Parathyroid adenoma (tissue), 2 donors: ENCODE measurements around the gene POMC.

ENCODE experiments used
- H2AFZ ChIP-seq: fragments of 300-600 bp; sonication (generic); one replicate; pipeline ENCODE4 v1.7.0; 2017; ENCODE audit warnings: antibody characterized with exemption, mild to moderate bottlenecking
- H3K27ac ChIP-seq: fragments of 300-600 bp; sonication (generic); one replicate; pipeline ENCODE4 v1.7.0; 2017
- H3K27me3 ChIP-seq: fragments of 300-600 bp; sonication (generic); one replicate; pipeline ENCODE4 v1.7.0; 2017; ENCODE audit warnings: low read length; ENCODE audit not compliant: control insufficient read depth, insufficient read depth
- H3K36me3 ChIP-seq: fragments of 300-600 bp; sonication (generic); one replicate; pipeline ENCODE4 v1.7.0; 2017; ENCODE audit warnings: low read length; ENCODE audit not compliant: control insufficient read depth, insufficient read depth
- H3K4me1 ChIP-seq: fragments of 300-600 bp; sonication (generic); one replicate; pipeline ENCODE4 v1.7.0; 2017; ENCODE audit warnings: control low read depth
- H3K4me2 ChIP-seq: fragments of 300-600 bp; sonication (generic); one replicate; pipeline ENCODE4 v1.7.0; 2017; ENCODE audit warnings: low read length
- H3K4me3 ChIP-seq: fragments of 300-600 bp; sonication (generic); one replicate; pipeline ENCODE4 v1.7.0; 2017; ENCODE audit warnings: low read depth, low read length
- H3K79me2 ChIP-seq: fragments of 300-600 bp; sonication (generic); one replicate; pipeline ENCODE4 v1.7.0; 2017; ENCODE audit warnings: control low read depth
- H3K9ac ChIP-seq: fragments of 300-600 bp; sonication (generic); one replicate; pipeline ENCODE4 v1.7.0; 2017; ENCODE audit warnings: mild to moderate bottlenecking
- H3K9me3 ChIP-seq: fragments of 300-600 bp; sonication (generic); one replicate; pipeline ENCODE4 v1.7.0; 2017; ENCODE audit warnings: low read length; ENCODE audit not compliant: control insufficient read depth
- TF ChIP-seq, protein P1 (sequence below): fragments of 300-600 bp; sonication (generic); IDR thresholded peaks from one replicate; pipeline ENCODE4 v1.7.0; 2017; ENCODE audit warnings: antibody characterized with exemption, mild to moderate bottlenecking
- donor health status: primary hyperparathyroidism.

Gene POMC

GRCh38 chr2:25125976-25126375 lies 42.4 kb downstream of the POMC start:
- peaks cover 3% of the 10 kb centered on the region for H3K4me1 ChIP-seq
- no peak overlapping the region for H2AFZ ChIP-seq
- no peak overlapping the region for H3K4me3 ChIP-seq
- H3K79me2 ChIP-seq, result no peaks in the 10 kb centered on the region
- no peak overlapping the region for H3K27ac ChIP-seq
- no peaks in the 10 kb centered on the region for H3K27me3 ChIP-seq
- no peak overlapping the region for H3K9ac ChIP-seq
- H3K9me3 ChIP-seq, result no peaks in the 10 kb centered on the region
- H3K4me2 ChIP-seq, result no peak overlapping the region
- no peaks in the 10 kb centered on the region for H3K36me3 ChIP-seq
- TF ChIP-seq, protein P1, sequence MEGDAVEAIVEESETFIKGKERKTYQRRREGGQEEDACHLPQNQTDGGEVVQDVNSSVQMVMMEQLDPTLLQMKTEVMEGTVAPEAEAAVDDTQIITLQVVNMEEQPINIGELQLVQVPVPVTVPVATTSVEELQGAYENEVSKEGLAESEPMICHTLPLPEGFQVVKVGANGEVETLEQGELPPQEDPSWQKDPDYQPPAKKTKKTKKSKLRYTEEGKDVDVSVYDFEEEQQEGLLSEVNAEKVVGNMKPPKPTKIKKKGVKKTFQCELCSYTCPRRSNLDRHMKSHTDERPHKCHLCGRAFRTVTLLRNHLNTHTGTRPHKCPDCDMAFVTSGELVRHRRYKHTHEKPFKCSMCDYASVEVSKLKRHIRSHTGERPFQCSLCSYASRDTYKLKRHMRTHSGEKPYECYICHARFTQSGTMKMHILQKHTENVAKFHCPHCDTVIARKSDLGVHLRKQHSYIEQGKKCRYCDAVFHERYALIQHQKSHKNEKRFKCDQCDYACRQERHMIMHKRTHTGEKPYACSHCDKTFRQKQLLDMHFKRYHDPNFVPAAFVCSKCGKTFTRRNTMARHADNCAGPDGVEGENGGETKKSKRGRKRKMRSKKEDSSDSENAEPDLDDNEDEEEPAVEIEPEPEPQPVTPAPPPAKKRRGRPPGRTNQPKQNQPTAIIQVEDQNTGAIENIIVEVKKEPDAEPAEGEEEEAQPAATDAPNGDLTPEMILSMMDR, result no peak

DNA sequence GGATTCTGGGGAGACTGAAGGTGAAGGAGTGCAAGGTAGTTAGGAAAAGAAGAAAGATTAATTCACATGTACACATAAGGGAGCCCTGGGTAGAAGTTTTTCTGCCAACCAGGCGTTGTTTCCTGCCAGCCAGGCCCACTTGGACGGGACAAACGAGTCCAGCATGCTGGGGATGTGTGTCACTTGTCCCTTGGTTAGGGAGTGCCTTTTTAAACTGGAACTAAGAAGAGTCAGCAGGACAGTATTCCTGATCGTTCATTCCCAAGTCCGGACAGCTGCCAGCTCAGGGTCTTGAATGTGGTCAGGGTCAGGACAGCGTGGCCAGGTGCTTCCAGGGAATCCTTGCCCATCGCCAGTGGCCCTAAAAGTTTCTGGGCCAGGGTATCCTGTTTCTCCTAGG lies 43.2 kb downstream of the POMC start:
- H3K79me2 ChIP-seq, result no peaks in the 10 kb centered on the region
- TF ChIP-seq, protein P1, result no peak
- no peaks in the 10 kb centered on the region for H3K27me3 ChIP-seq
- no peak overlapping the region for H3K4me2 ChIP-seq
- H3K36me3 ChIP-seq, result no peaks in the 10 kb centered on the region
- H3K9me3 ChIP-seq, result no peaks in the 10 kb centered on the region
- H3K9ac ChIP-seq, result no peak overlapping the region
- peaks cover 3% of the 10 kb centered on the region for H3K4me1 ChIP-seq
- H2AFZ ChIP-seq, result no peak overlapping the region
- H3K4me3 ChIP-seq, result no peak overlapping the region
- H3K27ac ChIP-seq, result no peak overlapping the region

DNA sequence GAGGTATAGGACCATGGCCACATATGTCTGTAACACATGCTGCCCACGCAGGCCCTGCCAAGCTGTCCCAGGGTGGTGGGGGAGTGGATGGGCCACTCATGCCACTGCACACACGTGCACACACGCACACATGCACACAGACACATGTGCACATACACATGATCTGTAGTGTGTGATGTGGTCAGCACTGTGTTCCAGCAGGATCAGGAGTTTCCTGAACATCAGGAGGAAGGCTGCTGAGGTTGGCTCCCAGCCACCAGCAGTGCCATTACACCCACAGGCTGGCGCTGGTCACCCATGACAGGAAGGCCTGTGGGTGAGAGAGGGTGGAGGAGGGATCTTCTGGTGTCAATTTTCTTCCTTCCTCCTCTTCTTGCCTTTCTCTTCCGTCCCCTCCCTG lies 44.7 kb downstream of the POMC start:
- Histone ChIP-seq H3K4me2 (no peak overlapping the region), H3K9ac (no peak overlapping the region), H3K4me3 (no peak overlapping the region), H3K9me3 (no peaks in the 10 kb centered on the region), H3K4me1 (peaks cover 3% of the 10 kb centered on the region), H3K79me2 (no peaks in the 10 kb centered on the region), H3K36me3 (no peaks in the 10 kb centered on the region), H2AFZ (no peak overlapping the region), H3K27me3 (no peaks in the 10 kb centered on the region), H3K27ac (no peak overlapping the region)
- TF ChIP-seq, protein P1, result no peak

GRCh38 chr2:25122367-25122766 lies 46.0 kb downstream of the POMC start:
- Histone ChIP-seq H3K27ac (no peak overlapping the region), H3K9me3 (no peaks in the 10 kb centered on the region), H3K36me3 (no peaks in the 10 kb centered on the region), H2AFZ (no peak overlapping the region), H3K9ac (no peak overlapping the region), H3K4me3 (no peak overlapping the region), H3K4me1 (peaks cover 3% of the 10 kb centered on the region), H3K79me2 (no peaks in the 10 kb centered on the region), H3K27me3 (no peaks in the 10 kb centered on the region), H3K4me2 (no peak overlapping the region)
- TF ChIP-seq, protein P1, result no peak

DNA sequence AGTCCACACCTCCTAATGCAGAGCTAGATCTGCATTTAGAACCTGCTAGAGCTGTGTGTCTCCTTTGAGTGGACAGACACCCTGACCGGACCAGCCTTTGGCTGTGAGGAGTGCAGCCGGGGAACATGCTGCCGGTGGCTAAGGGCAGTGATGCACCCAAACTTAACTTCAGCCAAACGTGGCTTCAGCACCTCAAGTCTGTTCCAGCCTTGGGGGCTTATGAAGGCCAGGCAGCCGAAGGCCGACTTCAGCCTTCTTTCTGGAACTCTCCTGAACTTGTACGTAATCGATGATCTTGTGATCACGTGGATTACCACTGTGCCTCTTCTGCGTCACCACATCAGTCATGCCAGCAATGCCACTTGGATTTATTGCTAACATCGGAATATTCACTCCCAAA lies 49.1 kb downstream of the POMC start:
- Histone ChIP-seq H3K4me2 (no peak overlapping the region), H3K36me3 (no peaks in the 10 kb centered on the region), H3K4me3 (no peak overlapping the region), H3K79me2 (no peaks in the 10 kb centered on the region), H3K9ac (no peak overlapping the region), H3K27me3 (no peaks in the 10 kb centered on the region), H2AFZ (no peak overlapping the region), H3K4me1 (peaks cover 3% of the 10 kb centered on the region), H3K27ac (no peak overlapping the region), H3K9me3 (no peaks in the 10 kb centered on the region)
- TF ChIP-seq, protein P1, result no peak
